ENCODE measurements around the gene TPRN.
"Not testable (repeated sequence)": the region's sequence is repeated elsewhere in the genome, so short reads cannot be mapped to it uniquely, and the experiment has no call there.

Gene TPRN

GRCh38 chr9:137241490-137242268 lies 41.1 kb upstream of the TPRN start:
- Histone ChIP-seq H3K9me3 (ENCODE audit: low read length) (no peaks in the 10 kb centered on the region), H3K27ac (ENCODE audit: low read depth, low read length, poor library complexity, severe bottlenecking) (no peak overlapping the region), H3K27me3 (ENCODE audit: insufficient read depth, low read length) (0 out of 2 replicates have a peak, but pooled peaks cover 6% of the 10 kb centered on the region), H4K20me1 (ENCODE audit: insufficient read depth, low read length) (no peaks in the 10 kb centered on the region), H3K4me1 (ENCODE audit: insufficient read depth, low read length, severe bottlenecking) (peaks cover 36% of the 10 kb centered on the region), H3K4me2 (ENCODE audit: low read length) (peak overlapping the region; percentile 100), H3K79me2 (ENCODE audit: insufficient read depth, low read length) (peaks cover 6% of the 10 kb centered on the region; the same call in 1 of the 2 replicates), H3F3A (ENCODE audit: insufficient read depth, low read length) (no peaks in the 10 kb centered on the region), H3K9me2 (ENCODE audit: low read depth, low read length) (no peaks in the 10 kb centered on the region), H3K9ac (ENCODE audit: low read length) (peak overlapping the region; percentile 99), H3K36me3 (ENCODE audit: insufficient read depth, low read length) (peaks cover 28% of the 10 kb centered on the region), H2AFZ (ENCODE audit: low read length) (no peak overlapping the region), H3K4me3 (ENCODE audit: low read depth, low read length, poor library complexity, severe bottlenecking) (peak overlapping the region; percentile 100)
- TF ChIP-seq CTCF (IDR thresholded peaks at IDR 0.05; ENCODE audit: low read length): no peak
- no peak for TF ChIP-seq EZH2 (IDR thresholded peaks at IDR 0.05; ENCODE audit: borderline replicate concordance, low read length)

- no peaks in the 10 kb centered on the region for H3K9me3 ChIP-seq (ENCODE audit: low read length)
- H3K27ac ChIP-seq (ENCODE audit: low read depth, low read length, poor library complexity, severe bottlenecking): peak within 1 kb of the TSS; percentile 67
- peak within 1 kb of the TSS; percentile 100 for H3K4me2 ChIP-seq (ENCODE audit: low read length)
- H3K4me1 ChIP-seq (ENCODE audit: insufficient read depth, low read length, severe bottlenecking): peaks cover 38% of the 10 kb centered on the region
- no peaks in the 10 kb centered on the region for H4K20me1 ChIP-seq (ENCODE audit: insufficient read depth, low read length)
- peak within 1 kb of the TSS; percentile 100 for H3K4me3 ChIP-seq (ENCODE audit: low read depth, low read length, poor library complexity, severe bottlenecking)
- H3K9me2 ChIP-seq (ENCODE audit: low read depth, low read length): no peaks in the 10 kb centered on the region
- H3K27me3 ChIP-seq (ENCODE audit: insufficient read depth, low read length): 0 out of 2 replicates have a peak, but pooled peaks cover 6% of the 10 kb centered on the region
- no peak within 1 kb of the TSS for H2AFZ ChIP-seq (ENCODE audit: low read length)
- peaks cover 28% of the 10 kb centered on the region for H3K36me3 ChIP-seq (ENCODE audit: insufficient read depth, low read length)
- H3K79me2 ChIP-seq (ENCODE audit: insufficient read depth, low read length): peaks cover 6% of the 10 kb centered on the region; the same call in 1 of the 2 replicates
- no peaks in the 10 kb centered on the region for H3F3A ChIP-seq (ENCODE audit: insufficient read depth, low read length)
- H3K9ac ChIP-seq (ENCODE audit: low read length): peak within 1 kb of the TSS; percentile 99
- TF ChIP-seq CTCF (IDR thresholded peaks at IDR 0.05; ENCODE audit: low read length) (no peak), EZH2 (IDR thresholded peaks at IDR 0.05; ENCODE audit: borderline replicate concordance, low read length) (no peak)
These were observed 40.4 kb upstream of the TPRN start, which contains the start of gene TUBB4B for GRCh38 chr9:137240841-137241489. TSS of gene TUBB4B (plus strand) at chr9:137241287. CDS start at chr9:137241361, 74 bp downstream.

DNA sequence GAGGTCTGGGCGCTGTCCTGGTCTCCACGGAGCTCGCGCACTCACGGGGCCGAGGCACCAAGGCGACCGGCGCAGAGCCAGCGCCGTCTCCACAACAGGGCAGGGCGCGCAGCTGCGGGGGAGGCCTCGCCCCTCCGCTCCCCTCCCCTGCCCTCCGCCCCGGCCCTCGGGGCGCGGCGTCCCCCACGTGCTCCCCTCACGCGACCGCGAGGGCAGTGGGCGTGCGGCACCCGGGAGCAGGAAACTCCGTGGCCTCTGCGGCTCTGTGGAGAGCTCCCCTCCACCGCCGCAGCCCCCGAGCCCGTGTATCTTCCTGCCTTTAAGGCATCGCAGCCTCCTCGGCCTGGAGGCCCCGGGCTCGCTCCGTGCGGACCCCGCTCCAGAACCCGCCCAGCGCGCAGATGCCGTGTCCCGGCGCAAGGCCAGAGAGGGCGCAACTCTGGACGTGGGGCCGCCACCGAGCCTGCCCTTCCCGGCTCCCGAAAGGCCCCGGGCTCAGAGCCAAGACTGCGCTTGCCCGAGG lies 39.8 kb upstream of the TPRN start:
- Histone ChIP-seq H3K36me3 (ENCODE audit: insufficient read depth, low read length) (peaks cover 28% of the 10 kb centered on the region), H2AFZ (ENCODE audit: low read length) (no peak overlapping the region), H4K20me1 (ENCODE audit: insufficient read depth, low read length) (no peaks in the 10 kb centered on the region), H3K27me3 (ENCODE audit: insufficient read depth, low read length) (0 out of 2 replicates have a peak, but pooled peaks cover 4% of the 10 kb centered on the region), H3K79me2 (ENCODE audit: insufficient read depth, low read length) (peaks cover 6% of the 10 kb centered on the region; the same call in 1 of the 2 replicates), H3K4me2 (ENCODE audit: low read length) (peak overlapping the region; percentile 66), H3K27ac (ENCODE audit: low read depth, low read length, poor library complexity, severe bottlenecking) (peak overlapping the region; percentile 67), H3K9me2 (ENCODE audit: low read depth, low read length) (no peaks in the 10 kb centered on the region), H3K4me1 (ENCODE audit: insufficient read depth, low read length, severe bottlenecking) (peaks cover 38% of the 10 kb centered on the region), H3K9me3 (ENCODE audit: low read length) (no peaks in the 10 kb centered on the region), H3K9ac (ENCODE audit: low read length) (peak overlapping the region; percentile 86), H3F3A (ENCODE audit: insufficient read depth, low read length) (no peaks in the 10 kb centered on the region), H3K4me3 (ENCODE audit: low read depth, low read length, poor library complexity, severe bottlenecking) (peak overlapping the region; percentile 73)
- TF ChIP-seq EZH2 (IDR thresholded peaks at IDR 0.05; ENCODE audit: borderline replicate concordance, low read length) (no peak), CTCF (IDR thresholded peaks at IDR 0.05; ENCODE audit: low read length) (no peak; the same call in 1 of the 2 replicates)

DNA sequence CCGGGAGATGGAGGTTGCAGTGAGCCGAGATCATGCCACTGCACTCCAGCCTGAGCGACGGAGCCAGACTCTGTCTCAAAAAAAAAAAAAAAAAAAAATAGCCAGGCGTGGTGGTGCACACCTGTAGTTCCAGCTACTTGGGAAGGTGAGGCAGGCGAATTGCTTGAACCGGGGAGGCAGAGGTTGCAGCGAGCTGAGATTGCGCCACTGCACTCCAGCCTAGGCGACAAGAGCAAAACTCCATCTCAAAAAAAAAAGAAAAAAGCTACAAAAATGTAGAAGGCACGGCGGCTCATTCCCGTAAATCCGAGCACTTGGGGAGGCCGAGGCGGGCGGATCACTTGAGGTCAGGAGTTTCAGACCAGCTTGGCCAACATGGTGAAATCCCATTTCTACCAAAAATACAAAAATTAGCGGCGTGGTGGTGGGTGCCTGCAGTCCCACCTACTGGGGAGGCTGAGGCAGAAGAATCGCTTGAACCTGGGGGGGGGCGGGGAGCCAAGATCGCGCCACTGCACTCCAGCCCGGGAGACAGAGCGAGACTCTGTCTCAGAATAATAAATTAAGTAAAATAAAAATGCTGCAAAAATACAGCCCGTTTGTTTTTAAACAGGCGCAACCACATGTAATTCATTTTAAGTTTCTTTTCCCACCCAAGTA lies 39.1 kb upstream of the TPRN start:
- not testable (repeated sequence) for H3K9me3 ChIP-seq (ENCODE audit: low read length); H2AFZ ChIP-seq (ENCODE audit: low read length); H3K27me3 ChIP-seq (ENCODE audit: insufficient read depth, low read length); H3K79me2 ChIP-seq (ENCODE audit: insufficient read depth, low read length); H4K20me1 ChIP-seq (ENCODE audit: insufficient read depth, low read length); H3F3A ChIP-seq (ENCODE audit: insufficient read depth, low read length); H3K9me2 ChIP-seq (ENCODE audit: low read depth, low read length)
- Histone ChIP-seq H3K4me1 (ENCODE audit: insufficient read depth, low read length, severe bottlenecking) (peaks cover 38% of the 10 kb centered on the region), H3K36me3 (ENCODE audit: insufficient read depth, low read length) (peaks cover 28% of the 10 kb centered on the region), H3K4me3 (ENCODE audit: low read depth, low read length, poor library complexity, severe bottlenecking) (peak overlapping the region; percentile 73), H3K9ac (ENCODE audit: low read length) (peak overlapping the region; percentile 86), H3K27ac (ENCODE audit: low read depth, low read length, poor library complexity, severe bottlenecking) (peak overlapping the region; percentile 67), H3K4me2 (ENCODE audit: low read length) (peak overlapping the region; percentile 66)

Data from OCI-LY1 (cell line).